HepG2 (cell line): Measurements from ENCODE around the gene CCDC106. TPM values are rescaled to one million over a fixed set of nuclear protein-coding genes. Genes with fewer than 3 reads are reported as not detected.

ENCODE experiments used
- CSRNP1 ChIP-seq: sonication (generic); formaldehyde crosslinking; IDR thresholded peaks from 2 replicates; pipeline ENCODE4 v1.8.1; 2023; ENCODE audit warnings: mild to moderate bottlenecking, missing genetic modification reagents
- HOXA5 ChIP-seq: sonication (generic); formaldehyde crosslinking; IDR thresholded peaks from 2 replicates; pipeline ENCODE4 v1.4.0; 2020; ENCODE audit warnings: missing genetic modification reagents
- KDM3A ChIP-seq: IDR thresholded peaks from 2 replicates; pipeline ENCODE4 v1.6.1; 2018; ENCODE audit warnings: low read depth, missing compliant biosample characterization
- MTF2 ChIP-seq: sonication (generic); formaldehyde crosslinking; IDR thresholded peaks from 2 replicates; pipeline ENCODE4 v1.5.0; 2020; ENCODE audit warnings: missing genetic modification reagents, borderline replicate concordance
- NCOR1 ChIP-seq: fragments of 200-600 bp; sonication (generic); IDR thresholded peaks from 2 replicates; pipeline ENCODE4 v1.7.0; 2017; ENCODE audit warnings: antibody characterized with exemption, low read length, borderline replicate concordance
- ONECUT2 ChIP-seq: sonication (generic); formaldehyde crosslinking; IDR thresholded peaks from 2 replicates; pipeline ENCODE4 v1.4.0; 2020; ENCODE audit warnings: missing genetic modification reagents
- PAX8 ChIP-seq: sonication (generic); formaldehyde crosslinking; IDR thresholded peaks from 2 replicates; pipeline ENCODE4 v1.8.0; 2022; ENCODE audit warnings: mild to moderate bottlenecking, missing genetic modification reagents, borderline replicate concordance
- PHF20 ChIP-seq: sonication (generic); formaldehyde crosslinking; IDR thresholded peaks from 2 replicates; pipeline ENCODE4 v1.5.0; 2020; ENCODE audit warnings: mild to moderate bottlenecking, missing genetic modification reagents
- SKIL ChIP-seq: sonication (generic); formaldehyde crosslinking; IDR thresholded peaks from 2 replicates; pipeline ENCODE4 v1.8.0; 2022; ENCODE audit warnings: missing genetic modification reagents, mild to moderate bottlenecking, moderate library complexity, borderline replicate concordance
- SNAI1 ChIP-seq: sonication (generic); formaldehyde crosslinking; IDR thresholded peaks from 2 replicates; pipeline ENCODE4 v1.5.0; 2020; ENCODE audit warnings: mild to moderate bottlenecking, missing genetic modification reagents, borderline replicate concordance
- U2AF1 ChIP-seq: fragments of 200-400 bp; formaldehyde crosslinking; optimal IDR thresholded peaks from 2 replicates; pipeline ENCODE3; 2017; ENCODE audit warnings: mild to moderate bottlenecking, low read depth, low read length
- U2AF2 ChIP-seq: fragments of 200-400 bp; formaldehyde crosslinking; IDR thresholded peaks from 2 replicates; pipeline ENCODE4 v1.6.1; 2017; ENCODE audit warnings: low read depth, mild to moderate bottlenecking, low read length
- ZFP36L2 ChIP-seq: sonication (generic); formaldehyde crosslinking; IDR thresholded peaks from 2 replicates; pipeline ENCODE4 v1.4.0; 2020; ENCODE audit warnings: missing genetic modification reagents
- ZMAT3 ChIP-seq: sonication (generic); formaldehyde crosslinking; conservative IDR thresholded peaks from 2 replicates; pipeline ENCODE4 v1.7.0; 2021; ENCODE audit warnings: missing genetic modification reagents
- ZNF12 ChIP-seq: sonication (generic); formaldehyde crosslinking; IDR thresholded peaks from 2 replicates; pipeline ENCODE4 v1.5.0; 2020; ENCODE audit warnings: missing genetic modification reagents
- ZNF282 ChIP-seq: fragments of 450-650 bp; IDR thresholded peaks from 2 replicates; pipeline ENCODE4 v1.6.1; 2018; ENCODE audit not compliant: partially characterized antibody
- ZNF317 ChIP-seq: sonication (generic); formaldehyde crosslinking; IDR thresholded peaks from 2 replicates; pipeline ENCODE4 v1.5.0; 2020; ENCODE audit warnings: mild to moderate bottlenecking, missing genetic modification reagents
- ZNF646 ChIP-seq: sonication (generic); formaldehyde crosslinking; IDR thresholded peaks from 2 replicates; pipeline ENCODE4 v1.9.0; 2021; ENCODE audit warnings: mild to moderate bottlenecking, missing genetic modification reagents
- polyA plus RNA-seq, 8 experiments: library from polyadenylated mRNA; depleted of rRNA in 3 of 8; stranded (reverse) in 7 of 8; unstranded in 1 of 8; fragments of >200 nt; fragmentation: Illumina TruSeq in 4 of 8; extraction: Trizol in 4 of 8; gene quantifications; 2 replicates each; pipeline versions ENCODE4 v1.2.1 to v1.2.3, GENCODE V29; 2011 to 2016; ENCODE audit warnings: low read depth in 4 of 8, missing spikeins in 1 of 8, mixed read lengths in 1 of 8; ENCODE audit not compliant: insufficient read depth in 1 of 8
- total RNA-seq, 5 experiments: library from RNA; depleted of rRNA; stranded (reverse); fragments of >200 nt; fragmentation: Illumina TruSeq; extraction: Trizol; gene quantifications; 2 replicates each; pipeline ENCODE4 v1.2.3, GENCODE V29; 2016; ENCODE audit warnings: low read depth in 1 of 5

Gene CCDC106
- total and polyA plus RNA-seq, 2 of the 13 experiments (the other 11 are each of a cell fraction or from before 2014, with no cell fraction given): 4.7 to 8.8 TPM

GRCh38 chr19:55683449-55684261 is 35.6 kb downstream of the CCDC106 start (continued):
- 0 out of 2 replicates have a peak, but pooled peaks have one; percentile 36 for TF ChIP-seq HOXA5
- no peak for TF ChIP-seq ZNF12
- TF ChIP-seq ONECUT2 (CRISPR knock-in tag): no peak
- TF ChIP-seq U2AF2: no peak
- TF ChIP-seq ZNF317 (CRISPR knock-in tag): no peak
- 0 out of 2 replicates have a peak, but pooled peaks have one; percentile 17 for TF ChIP-seq KDM3A (CRISPR knock-in tag)
- no peak for TF ChIP-seq SNAI1 (CRISPR knock-in tag)
- no peak; the same call in 1 of the 2 replicates for TF ChIP-seq ZNF646 (CRISPR knock-in tag)
- no peak for TF ChIP-seq U2AF1
- peak; percentile 68; the same call in 1 of the 2 replicates for TF ChIP-seq SKIL
- peak; percentile 86 for TF ChIP-seq NCOR1
- no peak for TF ChIP-seq ZFP36L2 (CRISPR knock-in tag)
- no peak for TF ChIP-seq MTF2 (CRISPR knock-in tag)
- no peak for TF ChIP-seq ZNF282
- TF ChIP-seq CSRNP1 (CRISPR knock-in tag): peak; percentile 64; the same call in 1 of the 2 replicates
- TF ChIP-seq PHF20 (CRISPR knock-in tag): peak; percentile 44; the same call in 1 of the 2 replicates
- no peak for TF ChIP-seq PAX8 (CRISPR knock-in tag)
- TF ChIP-seq ZMAT3: no peak; the same call in 1 of the 2 replicates
